C1 segment of cervical spinal cord (tissue), 14 donors: Measurements from ENCODE around the gene DTNBP1.
A peak's percentile ranks its signal among the peaks of the same experiment; 100 is the strongest.

Experiments used
- DNase-seq, 14 donors: peaks; one replicate each; lab custom pipeline; 2025; lab: John Stamatoyannopoulos, UW

DTNBP1 gene

DNA sequence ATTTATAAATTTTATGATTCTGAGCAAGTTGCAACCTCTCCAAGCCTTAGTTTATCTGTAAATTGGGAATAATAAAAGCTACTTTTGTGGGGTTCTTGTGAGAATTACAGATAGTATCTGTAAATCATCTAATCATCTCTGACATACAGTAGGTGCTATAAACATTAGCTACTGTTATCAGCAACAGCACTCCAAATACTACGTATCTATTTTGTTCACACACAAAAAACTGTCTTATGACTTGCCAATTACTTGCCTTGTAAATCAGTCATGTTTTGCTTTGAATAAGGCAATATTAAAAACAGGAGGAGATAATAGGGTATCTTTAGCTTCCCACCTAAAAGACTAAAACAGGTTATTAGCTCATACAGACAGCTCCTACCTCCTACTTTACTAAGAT, 36.7 kb downstream of the DTNBP1 start:
- peak in 1 of 14 donors; percentile 1 for DNase-seq

DNA sequence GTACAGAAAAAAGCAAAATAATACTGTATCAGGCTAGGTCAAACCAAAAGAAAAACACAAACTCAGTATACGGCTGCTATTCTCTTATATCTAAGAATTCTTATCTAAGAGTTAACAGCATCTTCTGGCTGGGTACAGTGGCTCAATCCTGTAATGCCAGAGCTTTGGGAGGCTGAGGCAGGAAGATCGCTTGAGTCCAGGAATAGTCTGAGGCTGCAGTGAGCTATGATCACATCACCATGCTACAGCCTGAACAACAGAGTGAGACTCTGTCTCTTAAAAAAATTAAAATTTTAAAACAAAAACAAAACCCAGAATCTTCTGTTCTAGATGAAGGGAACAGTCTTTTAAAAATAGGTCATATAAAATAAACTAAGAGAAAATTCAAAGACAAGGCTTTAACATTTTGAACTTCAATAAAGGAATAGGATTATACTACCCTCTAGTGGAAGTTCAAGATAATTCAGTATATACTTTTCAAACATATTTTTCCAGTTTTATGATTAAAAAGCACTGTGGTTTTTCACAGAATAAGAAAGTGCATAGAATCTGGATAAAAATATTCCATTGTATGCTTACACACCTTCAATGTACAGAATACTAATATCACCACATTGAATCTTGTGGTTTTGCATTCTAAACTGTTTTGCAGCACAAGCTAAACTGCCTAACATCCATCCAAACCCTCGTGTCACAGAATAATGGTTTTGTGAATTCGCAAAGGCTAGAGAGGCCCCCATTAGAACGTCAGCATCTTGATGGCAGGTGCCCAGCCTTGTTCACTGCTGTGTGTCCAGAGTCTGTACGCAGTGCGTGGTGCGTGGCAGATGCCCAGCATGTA, 39.3 kb downstream of the DTNBP1 start:
- peak in 1 of 14 donors; percentile 34 for DNase-seq

DNA sequence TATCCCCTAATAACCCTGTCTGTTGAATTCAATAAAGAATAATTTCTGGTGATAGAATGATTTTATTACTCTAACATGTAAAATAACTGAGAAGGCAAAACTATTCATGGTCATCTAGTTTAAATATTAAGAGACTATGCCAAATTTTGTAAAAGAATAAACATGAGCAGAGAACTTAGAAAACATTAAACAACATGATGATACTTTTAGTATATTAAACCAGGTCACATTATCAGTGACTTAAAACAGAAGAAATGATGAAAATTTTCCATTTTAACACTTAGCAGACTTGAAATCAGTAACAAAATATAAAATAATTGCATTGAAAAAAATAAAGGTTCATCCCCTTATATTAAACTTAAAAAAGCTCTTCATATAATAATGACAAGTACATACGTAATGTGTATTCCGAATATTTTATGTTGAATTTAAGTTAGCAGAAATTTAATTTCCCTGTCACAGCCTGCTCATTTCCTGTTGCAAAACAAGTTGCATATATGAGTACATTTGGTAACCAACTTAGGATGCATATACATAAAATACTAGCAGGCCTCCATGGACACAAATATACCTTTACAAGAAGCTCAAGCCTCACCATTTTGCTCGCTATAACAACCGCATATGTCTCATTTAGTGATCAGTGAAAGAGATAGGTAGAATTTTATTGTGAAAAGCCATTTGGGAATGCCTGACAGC, 40.6 kb downstream of the DTNBP1 start:
- DNase-seq: no peak

DNA sequence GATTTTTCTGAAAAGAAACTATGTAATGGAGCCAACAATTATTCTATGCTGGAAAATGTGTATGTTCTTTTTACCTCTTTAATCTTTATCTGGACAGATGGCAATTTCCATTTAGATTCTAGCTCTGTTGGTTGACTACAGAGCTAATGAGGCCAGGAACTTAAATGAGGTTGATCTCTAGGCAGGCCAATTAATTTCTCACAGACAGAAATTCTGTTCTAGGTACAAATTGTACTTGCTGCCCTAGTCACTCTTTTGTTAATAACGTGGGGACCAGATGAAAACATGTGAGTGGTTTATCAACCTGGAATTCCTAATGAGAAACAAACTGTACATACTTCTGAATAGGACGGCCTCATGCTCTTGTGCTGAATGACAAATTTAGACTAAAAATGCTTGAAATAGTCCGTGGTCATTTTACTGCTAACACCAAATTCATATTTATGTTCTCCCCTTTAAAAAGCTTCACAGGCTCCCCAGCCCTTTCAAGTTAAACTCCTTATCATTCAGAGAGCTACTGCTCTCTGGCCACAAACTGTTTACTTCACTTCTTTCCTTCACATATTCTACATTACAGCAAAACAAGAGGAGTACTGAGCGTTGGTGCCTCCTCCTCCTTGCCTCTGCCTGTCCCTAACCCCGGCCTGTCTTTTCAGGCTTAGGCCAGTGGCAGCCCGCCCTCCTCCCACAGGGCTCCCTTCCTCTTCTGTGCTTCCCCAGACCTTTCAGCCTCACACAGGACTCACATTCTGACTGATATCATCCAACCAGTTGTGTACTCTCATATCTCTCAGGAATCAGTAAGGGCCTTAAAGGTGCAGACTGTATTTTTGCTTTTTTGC, 41.4 kb downstream of the DTNBP1 start:
- DNase-seq: peak in 3 of 14 donors; percentile 14 to 86 (median 26)

DNA sequence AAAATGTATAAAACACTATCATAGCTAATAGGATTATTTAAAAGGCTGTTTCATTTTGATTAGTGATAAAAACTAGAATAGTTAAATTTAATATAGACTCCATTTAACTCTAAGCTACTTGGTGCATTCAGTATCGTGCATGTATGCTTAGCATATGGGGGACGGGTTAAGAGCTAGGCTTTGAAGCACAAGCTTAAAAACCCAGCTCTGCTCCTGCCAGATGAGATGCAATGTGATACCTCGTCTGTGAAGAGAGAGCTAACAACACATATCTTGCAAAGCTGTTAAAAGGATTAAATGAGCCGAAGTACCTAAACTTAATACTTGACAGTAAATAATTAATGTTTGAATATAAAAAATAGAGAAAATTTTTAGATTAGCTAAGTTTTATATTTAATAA, 42.2 kb downstream of the DTNBP1 start:
- peak in 1 of 14 donors; percentile 9 for DNase-seq

DNA sequence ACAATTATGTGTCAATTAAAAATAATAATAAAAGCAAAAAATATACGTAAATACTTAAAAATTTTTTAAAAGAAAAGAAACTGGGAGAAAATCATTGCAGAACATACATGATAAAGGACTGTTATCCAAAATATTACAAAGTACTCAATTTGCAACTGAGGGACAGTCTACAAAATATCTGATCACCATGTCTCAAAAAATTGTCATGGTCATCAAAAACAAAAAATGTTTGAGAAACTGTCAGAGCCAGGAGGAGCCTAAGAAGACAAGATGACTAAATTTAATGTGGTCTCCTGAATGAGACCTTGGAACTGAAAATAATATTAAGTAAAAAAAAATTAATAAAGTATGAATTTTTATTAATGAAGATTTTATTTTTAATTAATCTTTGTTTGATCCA, 43.5 kb downstream of the DTNBP1 start:
- no peak for DNase-seq

DNA sequence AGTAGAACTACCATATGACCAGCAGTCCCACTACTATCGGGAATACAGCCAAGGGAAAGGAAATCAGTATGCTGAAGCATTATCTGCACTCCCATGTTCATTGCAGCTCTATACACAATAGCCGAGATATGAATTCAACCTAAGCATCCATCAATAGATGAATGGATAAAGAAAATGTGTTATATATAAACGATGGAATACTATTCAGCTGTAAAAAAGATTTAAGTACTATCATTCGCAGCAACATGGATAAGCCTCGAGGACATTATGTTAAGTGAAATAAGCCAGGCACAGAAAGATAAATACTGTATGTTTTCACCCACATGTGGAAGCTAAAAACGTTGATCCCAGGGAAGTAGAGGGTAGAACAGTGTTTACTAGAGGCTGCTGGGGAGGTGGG, 44.1 kb downstream of the DTNBP1 start:
- no peak for DNase-seq

DNA sequence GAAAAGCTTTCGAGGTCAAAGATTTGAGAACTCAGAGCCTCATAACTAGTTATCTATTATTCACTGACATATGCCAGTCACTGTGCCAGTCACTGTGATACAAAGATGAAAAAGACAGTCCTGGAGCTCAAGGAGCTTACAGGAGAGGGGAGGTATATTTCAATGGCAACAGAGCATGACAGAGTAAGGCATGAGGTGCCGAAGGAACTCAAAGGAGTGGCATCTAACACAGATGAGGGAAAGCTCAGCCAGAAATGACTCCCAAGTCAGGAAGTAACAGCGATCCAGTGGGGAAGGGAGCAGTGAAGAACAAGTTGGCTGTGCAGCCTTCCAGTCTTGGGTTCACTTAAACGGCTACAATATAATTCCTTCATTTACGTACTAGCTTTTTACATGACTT, 46.6 kb downstream of the DTNBP1 start:
- no peak for DNase-seq

DNA sequence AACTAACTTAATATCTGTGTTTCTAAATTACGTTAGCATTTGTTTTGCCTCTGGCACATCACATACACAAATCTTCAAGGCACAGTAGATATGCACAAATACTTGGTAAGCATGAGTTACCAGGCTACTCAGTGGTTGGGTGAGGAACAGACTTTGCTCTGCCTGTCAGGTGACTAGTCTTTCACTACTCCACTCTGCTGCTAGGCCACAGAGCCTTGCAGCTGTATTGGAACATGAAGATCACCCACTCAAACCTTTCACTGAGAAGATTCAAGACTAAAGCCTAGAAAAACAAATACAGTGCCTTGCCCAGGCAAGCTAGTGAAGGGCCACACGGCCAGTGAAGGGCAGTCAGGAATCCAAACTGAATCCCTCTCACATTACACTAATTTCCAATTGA, 47.0 kb downstream of the DTNBP1 start:
- no peak for DNase-seq

DNA sequence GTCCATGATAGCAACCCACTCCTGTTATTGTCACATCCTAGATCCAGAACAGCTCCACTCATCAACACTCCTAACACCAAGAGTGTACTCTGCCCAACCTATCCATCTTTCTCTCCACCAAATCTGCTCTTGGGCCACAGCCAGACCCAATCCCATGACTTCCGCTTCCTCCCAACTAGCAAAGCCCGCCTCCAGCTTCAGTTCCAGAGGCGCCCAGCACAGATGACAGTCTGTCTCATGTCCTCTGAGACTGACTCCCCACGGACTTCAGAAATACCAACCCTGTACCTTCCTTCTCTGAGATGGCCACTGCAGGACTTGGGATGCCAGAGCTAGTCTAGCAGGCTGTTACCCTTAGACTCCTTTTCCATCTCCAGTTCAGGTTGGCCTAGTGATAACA, 48.6 kb downstream of the DTNBP1 start:
- DNase-seq: no peak

DNA sequence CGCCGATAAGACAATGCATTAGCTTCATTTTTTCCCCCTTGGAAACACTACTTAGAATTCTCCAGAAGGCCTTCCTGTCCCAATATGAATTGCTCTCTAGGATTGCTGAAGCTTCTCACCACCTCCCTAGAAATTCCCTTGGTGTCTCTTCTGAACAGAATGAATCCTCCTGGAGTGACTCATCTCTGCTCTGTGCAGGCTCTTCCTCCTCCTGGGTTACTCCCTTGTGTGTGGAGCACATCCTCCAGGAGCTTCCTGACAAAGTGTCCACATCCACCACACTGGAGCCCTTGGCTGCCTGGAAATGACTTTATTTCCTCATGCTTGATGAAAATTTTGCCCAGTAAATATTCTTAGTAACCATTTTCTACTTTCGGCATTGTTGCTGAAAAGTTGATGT, 54.4 kb downstream of the DTNBP1 start:
- DNase-seq: no peak

DNA sequence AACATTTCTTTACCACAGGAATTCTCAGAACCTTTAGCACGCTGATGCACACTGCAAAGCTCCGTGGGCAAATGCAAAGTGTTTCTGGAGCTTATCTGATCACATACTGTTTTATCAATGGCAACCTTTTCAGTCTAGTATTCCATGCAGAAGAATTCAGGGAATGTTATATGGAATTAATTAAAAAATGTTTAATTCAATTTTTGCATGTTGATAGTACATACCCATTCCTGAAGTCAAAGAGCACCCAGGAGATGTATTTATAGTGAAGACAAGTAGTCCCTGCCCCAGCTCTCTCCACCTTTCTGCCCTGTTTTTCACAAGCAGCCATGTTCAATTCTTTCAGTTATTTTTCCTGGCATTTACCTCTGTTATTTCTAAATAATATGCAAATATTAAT, 55.2 kb downstream of the DTNBP1 start:
- DNase-seq: no peak

DNA sequence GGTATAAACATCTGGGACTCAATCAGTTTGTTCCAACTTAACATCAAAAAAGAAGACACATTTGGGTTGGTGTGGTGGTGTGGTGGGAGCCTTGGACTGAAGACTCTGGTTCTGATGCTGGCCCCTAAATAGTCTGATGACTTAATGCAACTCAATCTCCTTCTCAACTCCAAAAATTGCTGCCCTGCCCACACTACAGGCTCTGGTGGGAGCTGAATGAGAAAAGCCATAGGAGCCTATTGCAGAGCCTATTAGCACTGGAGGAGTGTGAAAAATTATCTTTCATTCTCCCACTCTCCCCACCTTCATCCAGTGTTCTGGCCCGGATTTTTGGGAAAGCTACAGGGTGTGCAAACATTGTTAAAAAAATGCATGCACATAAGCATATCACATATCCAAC, 56.5 kb downstream of the DTNBP1 start:
- DNase-seq: no peak

DNA sequence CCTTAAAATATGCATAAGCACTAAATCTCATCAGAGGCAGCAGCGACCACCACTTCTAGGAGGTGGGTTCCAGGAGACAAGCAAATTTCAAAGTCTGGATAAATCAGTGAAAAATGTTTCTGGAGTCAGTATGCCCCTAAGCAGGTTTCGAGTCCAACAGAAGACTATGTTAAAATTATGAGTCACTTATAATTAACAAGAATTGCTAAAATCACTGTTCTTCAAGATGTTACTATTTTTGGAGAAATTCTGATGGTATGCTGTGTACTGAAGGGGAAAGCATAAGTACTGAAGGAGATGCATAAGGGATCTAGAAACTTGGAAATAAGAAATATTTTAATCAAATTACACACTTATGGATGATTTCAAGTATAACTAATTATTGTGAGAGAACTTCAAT, 58.0 kb downstream of the DTNBP1 start:
- DNase-seq: no peak

DNA sequence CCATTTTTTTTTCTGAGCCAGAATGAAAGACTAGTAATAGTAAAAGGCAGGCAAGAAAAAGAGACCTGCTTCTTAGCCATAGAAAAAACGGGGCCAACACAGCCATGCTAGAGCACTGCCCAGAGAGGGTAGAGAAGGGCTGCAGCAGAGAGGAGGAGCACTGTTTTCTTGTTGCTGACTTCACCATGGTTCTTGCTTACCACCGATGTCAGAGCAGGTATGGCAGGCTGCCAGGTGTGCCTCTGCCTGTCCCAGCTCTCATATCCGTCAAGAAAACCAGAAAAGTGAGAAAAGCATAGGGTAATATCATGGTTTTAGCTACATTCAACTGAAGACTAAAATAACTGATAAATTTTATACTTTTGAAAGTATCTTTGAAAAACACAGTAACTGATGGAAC, 60.7 kb downstream of the DTNBP1 start:
- no peak for DNase-seq

DNA sequence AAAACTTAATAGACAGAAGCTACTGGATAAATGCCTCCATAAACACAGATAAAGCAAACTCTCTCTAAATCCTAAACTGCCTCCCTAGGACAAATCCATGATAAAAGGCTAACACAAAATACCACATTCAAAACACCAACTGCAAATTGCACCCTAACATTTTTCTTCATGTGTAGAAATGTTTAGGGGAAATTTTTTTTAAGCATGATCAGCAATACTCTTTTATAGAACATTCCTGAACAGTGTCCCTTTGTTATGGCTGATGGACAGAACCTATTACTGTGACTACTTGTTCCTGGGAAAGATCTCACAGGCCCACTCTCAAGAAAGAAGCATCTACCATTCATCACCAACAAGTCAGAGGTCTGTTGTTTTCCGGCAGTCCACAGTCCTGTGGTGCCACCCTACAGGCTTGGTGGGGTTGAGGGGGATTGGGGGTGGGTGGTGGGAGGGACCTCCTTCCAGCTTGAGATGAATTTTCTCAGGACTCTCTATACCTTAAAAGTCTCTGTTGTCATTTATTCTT, 64.5 kb downstream of the DTNBP1 start:
- no peak for DNase-seq

DNA sequence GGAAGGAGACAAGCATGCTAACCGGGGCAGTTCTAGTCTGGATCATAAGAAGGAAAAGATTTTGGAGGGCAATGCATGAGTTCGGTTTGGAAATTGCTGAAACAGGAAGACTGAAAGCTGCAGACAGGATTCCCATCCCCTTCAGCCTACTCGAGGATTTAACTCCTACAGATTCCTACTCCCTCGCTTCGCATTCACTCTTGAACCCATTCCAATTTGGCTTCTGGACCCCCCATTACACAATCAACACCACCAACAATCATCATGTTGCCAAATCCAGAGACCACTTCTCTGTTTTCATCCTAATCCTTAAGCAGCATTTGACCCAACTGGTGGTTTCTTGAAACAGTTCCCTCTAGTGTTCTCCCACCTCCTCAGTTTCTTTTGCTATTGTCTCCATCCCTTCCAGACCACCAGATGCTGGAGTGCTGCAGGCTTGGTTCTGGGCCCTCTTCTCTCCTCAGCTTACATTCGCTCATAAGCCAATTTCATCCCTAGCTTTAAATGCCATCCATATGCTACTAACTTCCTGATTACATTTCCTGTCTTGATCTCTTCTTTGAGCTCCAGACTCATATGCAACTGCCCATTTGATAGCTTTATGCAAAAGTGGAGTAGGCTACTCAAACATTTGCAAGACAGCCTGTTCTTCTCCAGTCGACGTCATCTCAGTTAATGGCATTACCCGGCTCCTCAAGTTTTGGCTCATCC, 66.5 kb downstream of the DTNBP1 start:
- DNase-seq: no peak

DNA sequence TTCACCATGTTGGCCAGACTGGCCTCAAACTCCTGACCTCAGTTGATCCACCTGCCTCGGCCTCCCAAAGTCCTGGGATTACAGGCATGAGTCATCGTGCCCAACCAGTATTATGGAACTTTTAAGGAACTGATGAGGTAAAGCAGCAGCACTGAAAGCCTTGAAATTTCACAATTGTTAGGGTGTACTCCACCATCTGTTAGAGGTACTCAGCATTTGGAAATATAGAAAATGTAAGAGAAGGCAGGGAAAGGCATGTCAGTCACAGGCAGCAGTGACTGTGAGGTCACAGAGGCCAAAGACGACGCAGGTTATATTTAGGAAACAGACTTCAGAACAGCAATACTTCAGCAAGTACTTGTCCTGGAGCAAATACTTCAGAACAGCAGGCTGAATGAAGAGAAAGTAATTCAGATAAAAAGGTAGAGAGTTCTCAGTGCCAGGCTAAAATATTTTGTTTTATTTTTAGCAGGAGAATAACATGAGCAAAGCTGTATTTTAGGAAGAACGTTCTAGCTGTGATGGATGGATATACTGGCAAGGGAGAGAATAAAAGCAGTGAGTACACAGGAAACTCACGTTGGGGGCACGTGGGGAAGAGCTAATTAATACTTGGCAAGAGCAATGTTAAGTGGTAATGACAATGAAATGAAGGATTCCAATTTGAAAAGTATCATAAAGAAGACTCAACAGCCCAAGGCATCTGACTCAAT, 67.2 kb downstream of the DTNBP1 start:
- no peak for DNase-seq

DNA sequence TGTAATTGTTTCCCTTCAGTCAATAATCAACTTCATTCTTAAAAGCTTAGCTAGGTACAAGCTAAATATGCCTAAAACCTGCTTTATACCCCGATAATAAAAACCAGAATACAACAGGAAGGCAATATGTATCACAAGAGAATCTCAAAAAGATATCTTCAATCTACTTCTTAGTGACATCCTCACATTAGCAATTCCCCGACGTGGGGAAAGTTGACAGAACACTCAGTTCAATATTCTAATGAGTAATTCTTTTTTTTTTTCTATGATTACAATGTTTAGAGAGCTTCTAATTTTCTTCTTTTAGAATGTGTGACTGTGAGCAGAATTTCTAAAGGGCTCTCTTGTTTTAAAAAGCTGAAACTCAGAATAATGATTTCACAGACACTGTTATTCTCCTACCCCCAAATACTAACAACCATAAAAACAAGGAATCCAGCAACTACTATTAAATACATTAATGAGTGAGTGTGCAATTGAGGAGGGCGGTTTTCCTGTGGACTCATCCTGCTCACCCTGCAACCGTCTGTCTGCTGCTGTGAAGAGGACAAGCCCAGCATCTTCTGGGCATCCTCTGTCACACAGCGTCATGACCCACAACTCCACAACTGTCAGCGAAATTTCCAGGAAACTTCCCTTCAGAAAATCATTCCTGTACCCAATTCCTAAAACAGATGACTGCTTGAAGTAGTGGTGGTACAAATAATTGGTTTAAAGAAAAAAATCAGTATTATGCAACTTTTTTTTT, 68.1 kb downstream of the DTNBP1 start:
- no peak for DNase-seq

DNA sequence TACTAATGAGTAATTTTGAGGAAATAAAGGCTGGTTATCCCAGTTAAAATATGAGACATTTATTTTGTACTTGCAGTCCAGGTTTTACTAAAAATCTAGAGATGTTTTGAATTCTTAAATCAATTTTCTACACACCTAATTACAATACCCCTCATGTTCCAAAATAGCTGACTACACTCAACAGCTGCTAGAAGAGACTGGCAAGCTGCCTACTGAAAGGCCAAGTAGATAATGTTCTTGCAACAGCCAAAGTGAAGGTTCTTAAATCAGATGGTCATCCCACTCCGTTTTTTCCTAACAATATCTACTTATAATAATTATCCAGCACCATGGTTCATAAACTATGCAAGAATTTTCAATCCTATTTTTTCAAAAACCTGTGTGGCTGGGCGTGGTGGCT, 69.0 kb downstream of the DTNBP1 start:
- no peak for DNase-seq
